Ovary (tissue), 3 donors: ENCODE data around the gene HINT3.

ENCODE experiments used
- CTCF ChIP-seq, 3 donors: fragments of 450-650 bp in 2 of 3; fragments of 200-600 bp in 1 of 3; IDR thresholded peaks; one replicate each; pipeline versions ENCODE4 v1.5.1 to v1.8.0; 2016 to 2022; ENCODE audit warnings: antibody characterized with exemption in 3 of 3, mild to moderate bottlenecking in 1 of 3
- EP300 ChIP-seq: sonication (generic); formaldehyde crosslinking; IDR thresholded peaks from one replicate; pipeline ENCODE4 v1.6.1; 2017; ENCODE audit warnings: antibody characterized with exemption
- POLR2A ChIP-seq: fragments of 450-650 bp; IDR thresholded peaks from one replicate; pipeline ENCODE4 v1.6.1; 2017; ENCODE audit warnings: antibody characterized with exemption, mild to moderate bottlenecking, moderate library complexity
- donor health status: DM: no; HTN: no; CAD: no.

- no peak for TF ChIP-seq CTCF (IDR thresholded peaks at IDR 0.05)
- no peak for TF ChIP-seq POLR2A
- TF ChIP-seq EP300: no peak
Measured at GRCh38 chr6:125968493-125968892, 11.9 kb downstream of the HINT3 start.
